SK-N-SH (cell line): Measurements from ENCODE around the gene NHSL1. TPM values are rescaled to one million over a fixed set of nuclear protein-coding genes. Genes with fewer than 3 reads are reported as not detected.

Experiments used
- CTCF ChIA-PET: fragments of 300-600, 350-600 bp; formaldehyde crosslinking; extraction: SDS; loops from one replicate; lab custom pipeline; 2021; lab: Yijun Ruan, JAX
- POLR2A ChIA-PET: fragments of 350-600 bp; sonication (Branson Sonifier 250); formaldehyde crosslinking; extraction: SDS; loops from one replicate; lab custom pipeline; 2020; ENCODE audit warnings: antibody characterized with exemption, inconsistent platforms; lab: Yijun Ruan, JAX
- DNase-seq: peaks from one replicate; pipeline ENCODE4 v3.0.0; 2012
- H2AFZ ChIP-seq: fragments of 200-600 bp; sonication (generic); 2 replicates; pipeline ENCODE4 v1.8.1; 2016; ENCODE audit warnings: antibody characterized with exemption, mild to moderate bottlenecking, low read depth
- H3F3A ChIP-seq: fragments of 200-600 bp; sonication (generic); replicated peaks from 2 replicates; pipeline ENCODE3; 2016; ENCODE audit warnings: antibody characterized with exemption, mild to moderate bottlenecking; ENCODE audit not compliant: insufficient read depth
- H3K27ac ChIP-seq, 2 experiments: fragments of 200-500 bp in 1 of 2; fragments of 200-600 bp in 1 of 2; sonication (Bioruptor generic) in 1 of 2; sonication (generic), shearing (Covaris generic) in 1 of 2; 2 replicates each; pipeline versions ENCODE4 v1.5.1 to v1.6.1; 2014 to 2016; ENCODE audit warnings: low read depth in 2 of 2, inconsistent platforms in 1 of 2, low read length in 1 of 2, mild to moderate bottlenecking in 1 of 2, mixed read lengths in 1 of 2
- H3K27me3 ChIP-seq: fragments of 200-600 bp; sonication (generic), shearing (Covaris generic); 2 replicates; pipeline ENCODE4 v1.6.1; 2016; ENCODE audit warnings: mixed run types; ENCODE audit not compliant: insufficient read depth
- H3K36me3 ChIP-seq, 2 experiments: fragments of 200-500 bp in 1 of 2; fragments of 200-600 bp in 1 of 2; sonication (Bioruptor generic) in 1 of 2; sonication (generic) in 1 of 2; replicated peaks in 1 of 2; 2 replicates each; pipeline versions ENCODE3 to v1.5.1; 2014 to 2016; ENCODE audit warnings: low read length in 1 of 2, mild to moderate bottlenecking in 1 of 2; ENCODE audit not compliant: insufficient read depth in 2 of 2, control insufficient read depth in 1 of 2
- H3K4me1 ChIP-seq, 2 experiments: fragments of 200-500 bp in 1 of 2; fragments of 200-600 bp in 1 of 2; sonication (Bioruptor generic) in 1 of 2; sonication (generic), shearing (Covaris generic) in 1 of 2; 2 replicates each; pipeline versions ENCODE4 v1.5.1 to v1.6.1; 2014 to 2016; ENCODE audit warnings: low read depth in 1 of 2, low read length in 1 of 2, mixed run types in 1 of 2; ENCODE audit not compliant: insufficient read depth in 2 of 2, control insufficient read depth in 1 of 2
- H3K4me2 ChIP-seq: fragments of 200-600 bp; sonication (generic), shearing (Covaris generic); 2 replicates; pipeline ENCODE4 v1.6.1; 2017; ENCODE audit warnings: mixed run types
- H3K4me3 ChIP-seq, 2 experiments: fragments of 200-500 bp in 1 of 2; fragments of 200-600 bp in 1 of 2; sonication (Bioruptor generic) in 1 of 2; sonication (generic), shearing (Covaris generic) in 1 of 2; 2 replicates each; pipeline versions ENCODE4 v1.5.1 to v1.8.1; 2014 to 2016; ENCODE audit warnings: low read depth in 2 of 2, inconsistent platforms in 1 of 2, low read length in 1 of 2, mild to moderate bottlenecking in 1 of 2, mixed read lengths in 1 of 2, moderate library complexity in 1 of 2
- H3K79me2 ChIP-seq: fragments of 200-600 bp; sonication (generic); 2 replicates; pipeline ENCODE4 v1.8.1; 2017; ENCODE audit warnings: mild to moderate bottlenecking; ENCODE audit not compliant: insufficient read depth
- H3K9ac ChIP-seq: fragments of 200-600 bp; sonication (generic); 2 replicates; pipeline ENCODE4 v1.6.1; 2017; ENCODE audit warnings: mixed run types
- H3K9me2 ChIP-seq: fragments of 200-600 bp; sonication (generic); 2 replicates; pipeline ENCODE4 v1.6.1; 2017; ENCODE audit warnings: mixed run types
- H3K9me3 ChIP-seq: fragments of 200-600 bp; sonication (generic); 2 replicates; pipeline ENCODE4 v1.6.1; 2017; ENCODE audit warnings: mixed run types, mild to moderate bottlenecking, moderate library complexity
- H4K20me1 ChIP-seq: fragments of 200-600 bp; sonication (generic); 2 replicates; pipeline ENCODE4 v1.6.1; 2017; ENCODE audit warnings: mild to moderate bottlenecking, mixed run types; ENCODE audit not compliant: insufficient read depth
- ELF1 ChIP-seq: IDR thresholded peaks from 2 replicates; pipeline ENCODE4 v1.4.0; 2012
- FOSL2 ChIP-seq: IDR thresholded peaks from 2 replicates; pipeline ENCODE4 v1.4.0; 2012; ENCODE audit warnings: low read depth, mild to moderate bottlenecking, moderate library complexity, borderline replicate concordance
- FOXJ3 ChIP-seq: sonication (generic); formaldehyde crosslinking; IDR thresholded peaks from 2 replicates; pipeline ENCODE4 v1.5.1; 2020; ENCODE audit warnings: mild to moderate bottlenecking, missing genetic modification reagents
- GATA2 ChIP-seq: sonication (generic); formaldehyde crosslinking; IDR thresholded peaks from 2 replicates; pipeline ENCODE4 v1.5.0; 2020; ENCODE audit warnings: mild to moderate bottlenecking, missing genetic modification reagents
- MEF2A ChIP-seq: IDR thresholded peaks from 2 replicates; pipeline ENCODE4 v1.4.0; 2012; ENCODE audit warnings: low read depth, borderline replicate concordance
- POLR2AphosphoS5 ChIP-seq: IDR thresholded peaks from 2 replicates; pipeline ENCODE4 v1.6.1; 2012; ENCODE audit warnings: low read depth, low read length
- REST ChIP-seq: IDR thresholded peaks from 2 replicates; pipeline ENCODE4 v1.6.1; 2012; ENCODE audit warnings: mild to moderate bottlenecking, low read depth, low read length, moderate library complexity
- RXRA ChIP-seq: IDR thresholded peaks from 2 replicates; pipeline ENCODE4 v1.4.0; 2012; ENCODE audit warnings: low read depth, mild to moderate bottlenecking, borderline replicate concordance
- SMC3 ChIP-seq: IDR thresholded peaks from 2 replicates; pipeline ENCODE4 v1.6.1; 2012; ENCODE audit warnings: low read depth, low read length, improper control_type of control experiment
- USF2 ChIP-seq: fragments of 150-350 bp; IDR thresholded peaks from 2 replicates; pipeline ENCODE4 v1.6.1; 2017; ENCODE audit warnings: antibody characterized with exemption, low read length, low read depth, borderline replicate concordance
- WGBS: methylation state at CpG from one replicate; pipeline ENCODE4 v1.1.6; 2017; ENCODE audit warnings: low lambda C conversion rate; 5-methylcytosine and 5-hydroxymethylcytosine counted together
- polyA plus RNA-seq, 3 experiments: library from polyadenylated mRNA; depleted of rRNA; stranded (reverse); fragments of >200 nt; gene quantifications; 2 replicates each; pipeline ENCODE4 v1.2.3, GENCODE V29; 2012

Gene NHSL1
- polyA plus RNA-seq, 1 of the 3 experiments (the other 2 are of a cell fraction), result under 0.01 TPM

- CTCF ChIA-PET, result interaction anchor here (0.6 kb wide), 1 partner anchor 42 kb away, joined by 4 read pairs; no protein-coding TSS in a partner anchor
- TF ChIP-seq GATA2 (no peak), SMC3 (no peak), POLR2AphosphoS5 (no peak)
Measured at GRCh38 chr6:138476116-138476515, 23.2 kb downstream of the NHSL1 start.

GRCh38 chr6:138473144-138473543 lies 26.1 kb downstream of the NHSL1 start:
- WGBS, result 47% methylated on average over 9 of the region's 9 CpGs
- TF ChIP-seq ELF1, result no peak
- TF ChIP-seq FOSL2, result no peak
- TF ChIP-seq REST, result no peak
- TF ChIP-seq USF2, result no peak
- TF ChIP-seq FOXJ3 (CRISPR knock-in tag), result no peak
- no peak for TF ChIP-seq RXRA
- TF ChIP-seq MEF2A, result no peak
- no peak for DNase-seq
- H3K36me3 ChIP-seq, result no peaks in the 10 kb centered on the region
- H3K9me3 ChIP-seq, result no peaks in the 10 kb centered on the region
- H3K4me1 ChIP-seq, result no peaks in the 10 kb centered on the region
- H2AFZ ChIP-seq, result no peak overlapping the region
- POLR2A ChIA-PET, result no interaction called here
- no peak overlapping the region for H3K4me3 ChIP-seq
- no peaks in the 10 kb centered on the region for H3K9me2 ChIP-seq
- H3F3A ChIP-seq, result no peaks in the 10 kb centered on the region
- H3K27ac ChIP-seq, result no peak overlapping the region
- CTCF ChIA-PET, result interaction anchor here (1.0 kb wide), 1 partner anchor 28 kb away, joined by 3 read pairs; no protein-coding TSS in a partner anchor
- no peak overlapping the region for H3K4me2 ChIP-seq
- H3K9ac ChIP-seq, result no peak overlapping the region
- no peaks in the 10 kb centered on the region for H3K79me2 ChIP-seq
- H3K27me3 ChIP-seq, result peaks cover 8% of the 10 kb centered on the region; the same call in 1 of the 2 replicates
- no peaks in the 10 kb centered on the region for H4K20me1 ChIP-seq

More at GRCh38 chr6:138476116-138476515, 23.2 kb downstream of the NHSL1 start:
- no peak for DNase-seq
- no peaks in the 10 kb centered on the region for H3K4me1 ChIP-seq
- H3K27me3 ChIP-seq, result peaks cover 17% of the 10 kb centered on the region; the same call in 1 of the 2 replicates
- no peak overlapping the region for H3K4me3 ChIP-seq
- no peak overlapping the region for H2AFZ ChIP-seq
- H3K9me3 ChIP-seq, result no peaks in the 10 kb centered on the region
- no peaks in the 10 kb centered on the region for H3K79me2 ChIP-seq
- H3K9me2 ChIP-seq, result no peaks in the 10 kb centered on the region
- H3K9ac ChIP-seq, result no peak overlapping the region
- no peak overlapping the region for H3K27ac ChIP-seq
- POLR2A ChIA-PET, result no interaction called here
- H3K4me2 ChIP-seq, result no peak overlapping the region
- H3K36me3 ChIP-seq, result no peaks in the 10 kb centered on the region
- no peaks in the 10 kb centered on the region for H4K20me1 ChIP-seq
- H3F3A ChIP-seq, result no peaks in the 10 kb centered on the region
